Measurements from ENCODE around the gene USE1.

GRCh38 chr19:17227798-17228367, 12.7 kb downstream of the USE1 start:
- TF ChIP-seq, protein P1, sequence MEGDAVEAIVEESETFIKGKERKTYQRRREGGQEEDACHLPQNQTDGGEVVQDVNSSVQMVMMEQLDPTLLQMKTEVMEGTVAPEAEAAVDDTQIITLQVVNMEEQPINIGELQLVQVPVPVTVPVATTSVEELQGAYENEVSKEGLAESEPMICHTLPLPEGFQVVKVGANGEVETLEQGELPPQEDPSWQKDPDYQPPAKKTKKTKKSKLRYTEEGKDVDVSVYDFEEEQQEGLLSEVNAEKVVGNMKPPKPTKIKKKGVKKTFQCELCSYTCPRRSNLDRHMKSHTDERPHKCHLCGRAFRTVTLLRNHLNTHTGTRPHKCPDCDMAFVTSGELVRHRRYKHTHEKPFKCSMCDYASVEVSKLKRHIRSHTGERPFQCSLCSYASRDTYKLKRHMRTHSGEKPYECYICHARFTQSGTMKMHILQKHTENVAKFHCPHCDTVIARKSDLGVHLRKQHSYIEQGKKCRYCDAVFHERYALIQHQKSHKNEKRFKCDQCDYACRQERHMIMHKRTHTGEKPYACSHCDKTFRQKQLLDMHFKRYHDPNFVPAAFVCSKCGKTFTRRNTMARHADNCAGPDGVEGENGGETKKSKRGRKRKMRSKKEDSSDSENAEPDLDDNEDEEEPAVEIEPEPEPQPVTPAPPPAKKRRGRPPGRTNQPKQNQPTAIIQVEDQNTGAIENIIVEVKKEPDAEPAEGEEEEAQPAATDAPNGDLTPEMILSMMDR (IDR thresholded peaks at IDR 0.05), result no peak
- no peak for TF ChIP-seq POLR2A (IDR thresholded peaks at IDR 0.05)
